ENCODE measurements around the gene KMT2E.
A peak's percentile ranks its signal among the peaks of the same experiment; 100 is the strongest.

KMT2E gene

GRCh38 chr7:104993217-104993862 lies 20.7 kb upstream of the KMT2E start:
- no peak for DNase-seq
- H3K9me3 ChIP-seq = no peaks in the 10 kb centered on the region
- H3K27ac ChIP-seq = peak overlapping the region; percentile 28 to 30
- intact Hi-C loops (cut with DNase I; ENCODE audit: low total_unique reads) = no loop called here
- TF ChIP-seq CTCF (IDR thresholded peaks at IDR 0.05) = no peak
- H3K4me1 ChIP-seq = peaks cover 0 to 76% (median 55%) of the 10 kb centered on the region in 4 donors
- H3K27me3 ChIP-seq = no peaks in the 10 kb centered on the region
- no peak overlapping the region for H3K4me3 ChIP-seq
- peaks cover 4 to 9% (median 8%) of the 10 kb centered on the region in 3 donors for H3K36me3 ChIP-seq

DNA sequence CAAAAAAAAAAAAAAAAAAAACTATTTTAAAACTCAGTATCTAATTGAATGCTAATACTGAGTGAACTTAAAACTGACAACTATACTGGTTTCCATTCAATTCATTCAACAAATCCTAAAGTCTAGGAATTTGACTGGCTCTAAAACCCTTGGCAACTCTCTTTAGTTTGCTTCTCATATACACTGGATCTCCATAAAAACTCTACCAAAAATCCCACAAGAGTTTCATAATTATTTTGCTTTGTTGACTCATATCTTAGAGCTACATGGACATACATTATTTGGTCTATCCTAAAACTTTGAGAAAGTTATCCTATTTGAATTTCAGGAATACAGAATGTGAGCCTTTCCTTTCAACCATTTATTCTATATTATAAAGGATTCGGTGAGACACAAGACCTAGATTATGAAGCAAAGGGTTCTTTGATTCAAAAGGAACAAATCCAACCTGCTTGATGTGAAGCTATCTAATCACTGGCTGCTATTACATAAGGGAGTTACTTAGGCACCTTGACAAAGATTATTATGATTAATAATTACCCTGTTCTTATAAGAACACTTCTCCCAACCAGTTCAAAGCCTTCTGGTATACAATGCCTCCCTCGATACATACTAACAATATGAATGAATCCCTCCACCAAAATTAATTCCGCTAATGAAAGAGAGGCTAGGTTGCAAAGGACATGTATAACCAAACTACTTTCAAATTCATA lies 15.8 kb upstream of the KMT2E start:
- DNase-seq = no peak
- Histone ChIP-seq H3K27me3 (no peaks in the 10 kb centered on the region), H3K9me3 (no peaks in the 10 kb centered on the region), H3K36me3 (no peaks in the 10 kb centered on the region), H3K4me1 (peaks cover 0 to 100% (median 74%) of the 10 kb centered on the region in 4 donors), H3K27ac (peak overlapping the region in 1 of 2 donors; percentile 100), H3K4me3 (no peak overlapping the region)
- intact Hi-C loops (cut with DNase I; ENCODE audit: low total_unique reads) = no loop called here
- no peak for TF ChIP-seq CTCF (IDR thresholded peaks at IDR 0.05)

DNA sequence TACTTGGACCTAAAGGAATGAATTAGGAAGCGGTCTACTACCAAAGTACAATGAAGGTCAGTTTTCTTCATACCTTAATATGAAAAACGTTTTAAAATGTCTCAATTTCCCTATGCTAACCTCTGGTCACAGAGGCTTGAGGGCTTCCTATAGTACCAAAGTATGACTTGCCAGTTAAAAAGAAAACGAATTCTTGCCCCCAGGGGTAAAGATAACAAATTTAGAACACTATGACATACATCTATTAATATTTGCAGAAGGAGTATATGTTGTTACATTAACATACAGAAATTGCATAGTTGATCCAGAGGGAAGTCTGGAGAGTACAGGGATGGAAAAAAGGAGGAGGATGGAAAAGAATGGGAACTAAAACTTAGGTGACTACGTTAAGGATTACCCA lies 13.8 kb upstream of the KMT2E start:
- Histone ChIP-seq H3K27ac (peak overlapping the region; percentile 78 to 100), H3K4me1 (peaks cover 0 to 99% (median 71%) of the 10 kb centered on the region in 4 donors)
- intact Hi-C loops (cut with DNase I; ENCODE audit: low total_unique reads) = no loop called here

GRCh38 chr7:105000927-105001336 lies 13.1 kb upstream of the KMT2E start:
- DNase-seq = no peak
- intact Hi-C loops (cut with DNase I; ENCODE audit: low total_unique reads) = no loop called here
- H3K4me1 ChIP-seq = peaks cover 0 to 99% (median 72%) of the 10 kb centered on the region in 4 donors

More for the DNA sequence above, 13.8 kb upstream of the KMT2E start:
- H3K36me3 ChIP-seq = no peaks in the 10 kb centered on the region
- TF ChIP-seq CTCF (IDR thresholded peaks at IDR 0.05) = no peak
- no peak overlapping the region for H3K4me3 ChIP-seq
- no peaks in the 10 kb centered on the region for H3K27me3 ChIP-seq
- no peak for DNase-seq
- H3K9me3 ChIP-seq = no peaks in the 10 kb centered on the region

GRCh38 chr7:105001652-105002184 lies 12.3 kb upstream of the KMT2E start:
- Histone ChIP-seq H3K36me3 (no peaks in the 10 kb centered on the region), H3K27me3 (no peaks in the 10 kb centered on the region), H3K4me1 (peaks cover 0 to 99% (median 68%) of the 10 kb centered on the region in 4 donors), H3K27ac (peak overlapping the region; percentile 78 to 100), H3K9me3 (no peaks in the 10 kb centered on the region), H3K4me3 (no peak overlapping the region)
- DNase-seq = no peak
- intact Hi-C loops (cut with DNase I; ENCODE audit: low total_unique reads) = no loop called here
- no peak for TF ChIP-seq CTCF (IDR thresholded peaks at IDR 0.05)

More at GRCh38 chr7:105000927-105001336, 13.1 kb upstream of the KMT2E start:
- Histone ChIP-seq H3K36me3 (no peaks in the 10 kb centered on the region), H3K9me3 (no peaks in the 10 kb centered on the region), H3K27me3 (no peaks in the 10 kb centered on the region), H3K27ac (peak overlapping the region; percentile 78 to 100), H3K4me3 (no peak overlapping the region)
- TF ChIP-seq CTCF (IDR thresholded peaks at IDR 0.05) = no peak
